Measurements from ENCODE around the gene MYO5B. TPM values are rescaled to one million over a fixed set of nuclear protein-coding genes. Genes with fewer than 3 reads are reported as not detected.

The MYO5B gene
- total and polyA plus RNA-seq, 2 donors (not counting 1 experiment from before 2014, with no cell fraction given) = 0.30 to 1.7 TPM

DNA sequence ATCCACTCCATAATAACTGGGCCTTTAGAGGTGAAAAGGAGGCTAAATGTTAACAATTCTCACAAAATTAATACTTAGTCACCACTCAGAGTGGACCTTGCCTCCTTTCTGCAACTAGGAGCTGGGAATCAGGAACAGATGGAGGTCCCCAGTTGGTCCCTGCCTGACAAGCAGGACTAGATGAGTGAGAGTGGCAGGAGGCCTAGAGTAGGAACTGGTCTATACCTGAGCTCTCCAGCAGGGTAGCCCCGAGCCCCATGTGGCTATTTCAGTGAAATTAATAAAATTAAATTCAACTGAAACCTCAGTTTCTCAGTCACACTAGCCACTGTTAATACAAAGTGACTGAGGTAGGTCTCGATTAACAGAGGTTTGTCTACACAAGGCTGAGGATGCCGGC, 150.5 kb downstream of the MYO5B start:
- no peaks in the 10 kb centered on the region for H3K79me2 ChIP-seq (ENCODE audit: control insufficient read depth, insufficient read depth, low read length)
- no peaks in the 10 kb centered on the region for H3K36me3 ChIP-seq (replicated peaks in 1 of 2; ENCODE audit: control extremely low read depth in 1 of 2, control insufficient read depth in 1 of 2, extremely low read depth in 1 of 2, insufficient read depth in 2 of 2, low read length in 1 of 2)
- H3K9ac ChIP-seq (ENCODE audit: low read length) = no peak overlapping the region
- DNase-seq (no peak), ATAC-seq (ENCODE audit: low read depth) (no peak)
- no peaks in the 10 kb centered on the region for H4K20me1 ChIP-seq (ENCODE audit: control insufficient read depth, insufficient read depth, low read length, poor library complexity, severe bottlenecking)
- no peaks in the 10 kb centered on the region for H3K9me3 Mint-ChIP-seq (ENCODE audit: insufficient read depth)
- H3K4me3 Mint-ChIP-seq = no peak overlapping the region
- peaks cover 19% of the 10 kb centered on the region for H3K27me3 Mint-ChIP-seq
- H3K27me3 ChIP-seq (replicated peaks in 1 of 4; ENCODE audit: control extremely low read depth in 1 of 4, control insufficient read depth in 3 of 4, insufficient read depth in 4 of 4, low read length in 3 of 4) = no peaks in the 10 kb centered on the region
- H2AFZ ChIP-seq (ENCODE audit: insufficient read depth, low read depth, low read length, poor library complexity, severe bottlenecking) = no peak overlapping the region
- intact Hi-C loops (cut with micrococcal nuclease) = no loop called here
- H3K4me1 ChIP-seq (ENCODE audit: control insufficient read depth in 2 of 2, insufficient read depth in 2 of 2, low read length in 2 of 2) = no peaks in the 10 kb centered on the region
- POLR2A ChIA-PET = no interaction called here
- H3K4me3 ChIP-seq (ENCODE audit: control extremely low read depth in 1 of 5, extremely low read depth in 1 of 5, insufficient read depth in 1 of 5, low read depth in 2 of 5, low read length in 4 of 5) = no peak overlapping the region
- H3K27ac ChIP-seq (ENCODE audit: low read length in 2 of 2) = no peak overlapping the region
- WGBS (ENCODE audit: insufficient coverage) = 100% methylated on average over 1 of the region's 3 CpGs
- no peak for TF ChIP-seq EZH2 (IDR thresholded peaks at IDR 0.05; ENCODE audit: borderline replicate concordance, insufficient read depth, low read depth, low read length, poor library complexity, severe bottlenecking)
- TF ChIP-seq, protein P1, sequence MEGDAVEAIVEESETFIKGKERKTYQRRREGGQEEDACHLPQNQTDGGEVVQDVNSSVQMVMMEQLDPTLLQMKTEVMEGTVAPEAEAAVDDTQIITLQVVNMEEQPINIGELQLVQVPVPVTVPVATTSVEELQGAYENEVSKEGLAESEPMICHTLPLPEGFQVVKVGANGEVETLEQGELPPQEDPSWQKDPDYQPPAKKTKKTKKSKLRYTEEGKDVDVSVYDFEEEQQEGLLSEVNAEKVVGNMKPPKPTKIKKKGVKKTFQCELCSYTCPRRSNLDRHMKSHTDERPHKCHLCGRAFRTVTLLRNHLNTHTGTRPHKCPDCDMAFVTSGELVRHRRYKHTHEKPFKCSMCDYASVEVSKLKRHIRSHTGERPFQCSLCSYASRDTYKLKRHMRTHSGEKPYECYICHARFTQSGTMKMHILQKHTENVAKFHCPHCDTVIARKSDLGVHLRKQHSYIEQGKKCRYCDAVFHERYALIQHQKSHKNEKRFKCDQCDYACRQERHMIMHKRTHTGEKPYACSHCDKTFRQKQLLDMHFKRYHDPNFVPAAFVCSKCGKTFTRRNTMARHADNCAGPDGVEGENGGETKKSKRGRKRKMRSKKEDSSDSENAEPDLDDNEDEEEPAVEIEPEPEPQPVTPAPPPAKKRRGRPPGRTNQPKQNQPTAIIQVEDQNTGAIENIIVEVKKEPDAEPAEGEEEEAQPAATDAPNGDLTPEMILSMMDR (IDR thresholded peaks at IDR 0.05) = no peak
- no peaks in the 10 kb centered on the region for H3K9me3 ChIP-seq (ENCODE audit: control extremely low read depth in 1 of 3, control insufficient read depth in 2 of 3, insufficient read depth in 1 of 3, low read length in 2 of 3)
- no peak overlapping the region for H3K4me2 ChIP-seq (replicated peaks; ENCODE audit: low read depth, low read length, poor library complexity, severe bottlenecking)
- no peak overlapping the region for H3K27ac Mint-ChIP-seq
- no peaks in the 10 kb centered on the region for H3K4me1 Mint-ChIP-seq
- CTCF ChIA-PET = no interaction called here

DNA sequence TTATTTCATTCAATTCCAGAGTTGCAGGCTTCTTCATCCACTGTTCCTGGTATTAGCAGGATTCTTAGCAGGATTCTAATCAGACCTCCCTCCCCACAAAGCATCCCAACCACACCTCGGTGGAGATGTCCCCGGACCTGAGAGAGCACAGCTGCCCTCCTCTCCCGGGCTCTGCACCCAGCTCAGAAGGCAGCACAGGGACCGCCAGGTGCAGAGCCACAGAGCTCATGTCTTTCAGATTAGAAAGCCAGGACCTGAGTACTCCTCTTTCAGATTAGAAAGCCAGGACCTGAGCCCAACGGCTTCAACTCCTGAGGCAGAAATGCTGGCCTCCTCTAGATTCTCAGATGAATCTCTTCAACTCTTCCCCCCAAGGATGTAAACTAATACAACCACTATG, 152.3 kb downstream of the MYO5B start:
- Histone ChIP-seq H3K4me2 (replicated peaks; ENCODE audit: low read depth, low read length, poor library complexity, severe bottlenecking) (no peak overlapping the region), H3K79me2 (ENCODE audit: control insufficient read depth, insufficient read depth, low read length) (no peaks in the 10 kb centered on the region), H4K20me1 (ENCODE audit: control insufficient read depth, insufficient read depth, low read length, poor library complexity, severe bottlenecking) (no peaks in the 10 kb centered on the region), H2AFZ (ENCODE audit: insufficient read depth, low read depth, low read length, poor library complexity, severe bottlenecking) (no peak overlapping the region), H3K4me1 (ENCODE audit: control insufficient read depth in 2 of 2, insufficient read depth in 2 of 2, low read length in 2 of 2) (no peaks in the 10 kb centered on the region), H3K9me3 (ENCODE audit: control extremely low read depth in 1 of 3, control insufficient read depth in 2 of 3, insufficient read depth in 1 of 3, low read length in 2 of 3) (no peaks in the 10 kb centered on the region), H3K27me3 (replicated peaks in 1 of 4; ENCODE audit: control extremely low read depth in 1 of 4, control insufficient read depth in 3 of 4, insufficient read depth in 4 of 4, low read length in 3 of 4) (no peaks in the 10 kb centered on the region), H3K36me3 (replicated peaks in 1 of 2; ENCODE audit: control extremely low read depth in 1 of 2, control insufficient read depth in 1 of 2, extremely low read depth in 1 of 2, insufficient read depth in 2 of 2, low read length in 1 of 2) (no peaks in the 10 kb centered on the region), H3K4me3 (ENCODE audit: control extremely low read depth in 1 of 5, extremely low read depth in 1 of 5, insufficient read depth in 1 of 5, low read depth in 2 of 5, low read length in 4 of 5) (no peak overlapping the region), H3K27ac (ENCODE audit: low read length in 2 of 2) (no peak overlapping the region), H3K9ac (ENCODE audit: low read length) (no peak overlapping the region)
- Mint-ChIP-seq H3K4me3 (no peak overlapping the region), H3K27me3 (peaks cover 28% of the 10 kb centered on the region), H3K4me1 (no peaks in the 10 kb centered on the region), H3K27ac (no peak overlapping the region), H3K9me3 (ENCODE audit: insufficient read depth) (no peaks in the 10 kb centered on the region)
- CTCF ChIA-PET = no interaction called here
- WGBS (ENCODE audit: insufficient coverage) = 91% methylated on average over 4 of the region's 5 CpGs
- no peak for TF ChIP-seq EZH2 (IDR thresholded peaks at IDR 0.05; ENCODE audit: borderline replicate concordance, insufficient read depth, low read depth, low read length, poor library complexity, severe bottlenecking)
- TF ChIP-seq, protein P1 (IDR thresholded peaks at IDR 0.05) = no peak
- POLR2A ChIA-PET = no interaction called here
- intact Hi-C loops (cut with micrococcal nuclease) = no loop called here
- no peak for ATAC-seq (ENCODE audit: low read depth)
- no peak for DNase-seq

Data from B cell (primary cell).